ENCODE results near the gene STKLD1. TPM values are rescaled to one million over a fixed set of nuclear protein-coding genes. Genes with fewer than 3 reads are reported as not detected.

The STKLD1 gene
- total and polyA plus RNA-seq, 9 of the 15 experiments (the other 6 are each of a cell fraction or from before 2014, with no cell fraction given), result 0.10 to 0.65 (median 0.33) TPM; not detected in 2

DNA sequence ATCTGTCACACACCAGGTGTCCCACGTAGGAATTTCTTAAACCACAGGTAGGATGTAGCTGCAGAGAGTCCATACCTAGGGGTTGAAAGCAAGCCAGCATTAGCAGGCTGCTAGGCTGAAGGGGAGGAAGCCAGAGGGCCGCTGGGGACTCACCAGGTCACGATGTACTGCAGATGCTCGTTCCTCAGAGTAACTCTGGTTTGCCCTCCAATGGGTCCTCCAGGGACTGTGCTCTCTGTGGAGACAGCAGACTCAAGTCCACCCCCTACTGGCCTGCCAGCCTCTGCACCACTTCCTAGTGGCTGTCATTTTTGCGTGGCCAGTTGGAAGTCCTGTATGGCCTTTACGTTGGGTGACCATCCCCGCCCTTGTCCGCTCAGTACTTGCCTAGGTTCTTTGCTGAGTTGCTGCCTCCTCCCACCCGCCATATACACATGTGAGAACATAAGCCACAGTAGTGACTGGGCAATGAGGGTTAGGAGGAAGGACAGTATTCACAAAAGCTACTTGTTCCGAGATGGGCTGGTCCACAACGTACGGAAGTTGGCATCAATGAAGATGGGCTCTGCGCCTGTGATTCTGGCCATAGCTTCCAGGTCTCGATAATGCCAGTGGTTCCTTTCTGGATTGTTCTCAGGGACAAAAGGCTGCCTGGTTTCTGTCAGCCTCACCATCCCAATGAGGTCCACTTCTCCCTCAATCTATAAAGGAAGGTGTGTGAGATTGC is 24.1 kb upstream of the STKLD1 start (continued):
- TF ChIP-seq, protein P1, sequence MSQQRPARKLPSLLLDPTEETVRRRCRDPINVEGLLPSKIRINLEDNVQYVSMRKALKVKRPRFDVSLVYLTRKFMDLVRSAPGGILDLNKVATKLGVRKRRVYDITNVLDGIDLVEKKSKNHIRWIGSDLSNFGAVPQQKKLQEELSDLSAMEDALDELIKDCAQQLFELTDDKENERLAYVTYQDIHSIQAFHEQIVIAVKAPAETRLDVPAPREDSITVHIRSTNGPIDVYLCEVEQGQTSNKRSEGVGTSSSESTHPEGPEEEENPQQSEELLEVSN (IDR thresholded peaks at IDR 0.05; ENCODE audit: borderline replicate concordance in 1 of 2, extremely low read depth in 1 of 2, insufficient read depth in 1 of 2, insufficient read length in 1 of 2, low read depth in 1 of 2, low read length in 1 of 2, poor library complexity in 1 of 2, severe bottlenecking in 1 of 2), result no peak
- no peak for TF ChIP-seq CBFA2T2 (conservative IDR thresholded peaks at IDR 0.05)
- TF ChIP-seq, protein P2, sequence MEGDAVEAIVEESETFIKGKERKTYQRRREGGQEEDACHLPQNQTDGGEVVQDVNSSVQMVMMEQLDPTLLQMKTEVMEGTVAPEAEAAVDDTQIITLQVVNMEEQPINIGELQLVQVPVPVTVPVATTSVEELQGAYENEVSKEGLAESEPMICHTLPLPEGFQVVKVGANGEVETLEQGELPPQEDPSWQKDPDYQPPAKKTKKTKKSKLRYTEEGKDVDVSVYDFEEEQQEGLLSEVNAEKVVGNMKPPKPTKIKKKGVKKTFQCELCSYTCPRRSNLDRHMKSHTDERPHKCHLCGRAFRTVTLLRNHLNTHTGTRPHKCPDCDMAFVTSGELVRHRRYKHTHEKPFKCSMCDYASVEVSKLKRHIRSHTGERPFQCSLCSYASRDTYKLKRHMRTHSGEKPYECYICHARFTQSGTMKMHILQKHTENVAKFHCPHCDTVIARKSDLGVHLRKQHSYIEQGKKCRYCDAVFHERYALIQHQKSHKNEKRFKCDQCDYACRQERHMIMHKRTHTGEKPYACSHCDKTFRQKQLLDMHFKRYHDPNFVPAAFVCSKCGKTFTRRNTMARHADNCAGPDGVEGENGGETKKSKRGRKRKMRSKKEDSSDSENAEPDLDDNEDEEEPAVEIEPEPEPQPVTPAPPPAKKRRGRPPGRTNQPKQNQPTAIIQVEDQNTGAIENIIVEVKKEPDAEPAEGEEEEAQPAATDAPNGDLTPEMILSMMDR (IDR thresholded peaks at IDR 0.05 in 2 of 3, conservative IDR thresholded peaks at IDR 0.05 in 1 of 3; ENCODE audit: insufficient read depth in 2 of 3, low read depth in 1 of 3, low read length in 3 of 3), result peak; percentile 87 to 96 (median 94)
- peak; percentile 68 for TF ChIP-seq GABPB1 (CRISPR knock-in tag; IDR thresholded peaks at IDR 0.05)
- TF ChIP-seq, protein P3, sequence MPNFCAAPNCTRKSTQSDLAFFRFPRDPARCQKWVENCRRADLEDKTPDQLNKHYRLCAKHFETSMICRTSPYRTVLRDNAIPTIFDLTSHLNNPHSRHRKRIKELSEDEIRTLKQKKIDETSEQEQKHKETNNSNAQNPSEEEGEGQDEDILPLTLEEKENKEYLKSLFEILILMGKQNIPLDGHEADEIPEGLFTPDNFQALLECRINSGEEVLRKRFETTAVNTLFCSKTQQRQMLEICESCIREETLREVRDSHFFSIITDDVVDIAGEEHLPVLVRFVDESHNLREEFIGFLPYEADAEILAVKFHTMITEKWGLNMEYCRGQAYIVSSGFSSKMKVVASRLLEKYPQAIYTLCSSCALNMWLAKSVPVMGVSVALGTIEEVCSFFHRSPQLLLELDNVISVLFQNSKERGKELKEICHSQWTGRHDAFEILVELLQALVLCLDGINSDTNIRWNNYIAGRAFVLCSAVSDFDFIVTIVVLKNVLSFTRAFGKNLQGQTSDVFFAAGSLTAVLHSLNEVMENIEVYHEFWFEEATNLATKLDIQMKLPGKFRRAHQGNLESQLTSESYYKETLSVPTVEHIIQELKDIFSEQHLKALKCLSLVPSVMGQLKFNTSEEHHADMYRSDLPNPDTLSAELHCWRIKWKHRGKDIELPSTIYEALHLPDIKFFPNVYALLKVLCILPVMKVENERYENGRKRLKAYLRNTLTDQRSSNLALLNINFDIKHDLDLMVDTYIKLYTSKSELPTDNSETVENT (CRISPR knock-in tag; IDR thresholded peaks at IDR 0.05), result 0 out of 2 replicates have a peak, but pooled peaks have one; percentile 29
- 0 out of 4 replicates have a peak, but pooled peaks of 1 of the 2 experiments have one; percentile 10 for TF ChIP-seq TRIM24 (IDR thresholded peaks at IDR 0.05)
- 0 out of 2 replicates have a peak, but pooled peaks have one; percentile 31 for TF ChIP-seq MBD2 (IDR thresholded peaks at IDR 0.05; ENCODE audit: borderline replicate concordance, low read depth)
- TF ChIP-seq RBM15 (IDR thresholded peaks at IDR 0.05; ENCODE audit: insufficient read depth, low read length), result no peak
- TF ChIP-seq ZNF445 (CRISPR knock-in tag; IDR thresholded peaks at IDR 0.05; ENCODE audit: low read depth), result peak; percentile 47; the same call in 1 of the 2 replicates
- peak; percentile 78 for TF ChIP-seq SP1 (CRISPR knock-in tag; IDR thresholded peaks at IDR 0.05)
- TF ChIP-seq ELF1 (tag; IDR thresholded peaks at IDR 0.05), result peak; percentile 29; the same call in 1 of the 2 replicates
- TF ChIP-seq ZNF263 (CRISPR knock-in tag; IDR thresholded peaks at IDR 0.05; ENCODE audit: borderline replicate concordance), result peak; percentile 98
- TF ChIP-seq ZNF408 (CRISPR knock-in tag; IDR thresholded peaks at IDR 0.05; ENCODE audit: low read depth), result no peak
- TF ChIP-seq ZNF695 (CRISPR knock-in tag; IDR thresholded peaks at IDR 0.05), result no peak

Measured in K562 (cell line).